GM19372 (cell line): Measurements from ENCODE around the gene DRICH1.
"Not testable (repeated sequence)": the region's sequence is repeated elsewhere in the genome, so short reads cannot be mapped to it uniquely, and the experiment has no call there.

Source experiments
- ATAC-seq: cut with Tn5 transposase; IDR thresholded peaks from one replicate; pipeline ENCODE4 v1.9.1; 2021; ENCODE audit warnings: mild to moderate bottlenecking, low read depth, moderate library complexity; ENCODE audit not compliant: unreplicated experiment

Gene DRICH1, protein sequence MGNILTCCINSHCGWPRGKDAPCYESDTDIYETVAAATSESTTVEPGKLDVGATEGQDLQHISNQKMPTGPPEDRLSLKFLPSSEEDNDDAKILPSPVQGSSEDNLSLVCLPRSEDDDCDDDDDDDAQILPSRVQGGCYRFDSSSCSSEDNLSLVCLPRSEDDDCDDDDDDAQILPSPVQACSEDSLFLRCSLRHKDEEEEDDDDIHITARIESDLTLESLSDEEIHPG

GRCh38 chr22:23632178-23632577, at the start of gene DRICH1:
TSS of gene DRICH1 (minus strand) at chr22:23632321. CDS start at chr22:23632023, 298 bp downstream.
- ATAC-seq = no peak

GRCh38 chr22:23681026-23681809, 49.1 kb upstream of the DRICH1 start:
- ATAC-seq = no peak

- no peak for ATAC-seq
Observed at GRCh38 chr22:23678133-23678532, 46.0 kb upstream of the DRICH1 start.

GRCh38 chr22:23677701-23677995, 45.5 kb upstream of the DRICH1 start:
- no peak for ATAC-seq

DNA sequence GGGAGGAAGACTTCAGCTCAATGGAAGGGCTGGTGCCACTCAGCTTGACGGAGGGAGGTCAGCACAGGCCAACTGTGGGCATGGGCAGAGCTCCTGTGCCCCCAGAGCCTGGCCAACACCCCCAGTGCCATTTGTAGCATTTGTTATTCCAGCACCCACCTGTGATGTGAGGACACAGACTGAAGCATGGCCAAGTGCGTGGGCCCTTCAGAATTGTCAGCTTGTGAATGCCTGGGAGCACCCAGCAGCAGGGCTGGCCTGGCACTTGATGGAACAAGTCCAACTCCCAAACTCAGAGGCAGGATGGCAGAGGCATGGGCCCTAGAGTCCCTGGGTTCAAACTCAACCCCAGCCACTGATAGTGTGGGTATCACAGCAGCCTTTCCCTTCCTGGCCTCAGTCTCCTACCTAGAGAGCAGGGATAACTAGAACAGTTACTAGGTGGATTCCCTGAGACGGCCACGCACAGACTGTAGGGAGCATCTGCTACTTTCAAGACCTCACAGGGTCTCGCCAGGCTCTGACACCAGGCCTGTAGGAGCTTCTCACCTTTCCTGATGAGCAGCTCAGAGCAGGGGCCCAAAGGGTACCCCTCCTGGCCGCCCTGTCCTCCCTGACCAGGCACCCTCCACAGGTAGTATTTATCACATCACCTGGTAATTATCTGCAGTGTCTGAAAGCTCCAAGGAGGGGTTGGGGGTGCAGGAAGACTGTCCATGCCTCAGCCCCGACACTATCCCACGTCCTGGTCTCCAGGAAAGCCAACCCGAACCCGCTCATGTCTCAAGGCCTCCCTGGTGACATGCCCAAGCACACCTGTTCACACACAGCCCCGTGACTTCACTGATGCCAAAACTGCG, 45.0 kb upstream of the DRICH1 start:
- not testable (repeated sequence) for ATAC-seq

- no peak for ATAC-seq
Observed at GRCh38 chr22:23675502-23676415, 43.6 kb upstream of the DRICH1 start.

DNA sequence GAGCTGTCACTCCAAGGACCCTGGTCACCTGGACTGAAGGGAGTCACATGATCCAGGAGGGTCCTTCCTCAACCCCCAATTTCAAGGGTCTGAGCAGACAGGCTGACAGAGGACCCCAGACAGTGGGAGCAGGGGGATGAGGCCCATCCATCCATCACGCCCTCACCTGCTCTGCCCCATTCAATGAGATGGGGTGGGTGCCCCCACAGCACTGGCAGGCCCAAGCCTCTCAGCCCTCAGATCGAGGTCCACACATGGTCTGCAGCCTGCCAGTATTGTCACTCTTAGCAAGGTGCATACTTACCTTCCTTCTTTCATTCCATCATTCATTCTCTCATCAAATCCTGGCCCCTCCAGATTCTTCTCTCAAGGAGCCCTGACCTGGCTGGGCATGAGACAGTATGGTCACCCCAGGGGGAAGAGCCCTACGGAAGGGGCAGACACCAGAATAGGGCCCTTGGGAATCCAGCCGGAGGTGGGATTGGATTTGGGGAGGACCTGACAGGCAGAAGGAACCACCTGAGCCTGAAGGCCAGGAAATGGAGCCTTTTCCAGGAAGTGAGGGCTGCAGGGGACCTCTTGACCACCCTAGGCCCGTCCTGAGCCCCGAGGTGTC, 42.9 kb upstream of the DRICH1 start:
- ATAC-seq = not testable (repeated sequence)

GRCh38 chr22:23673826-23674690, 41.9 kb upstream of the DRICH1 start:
- ATAC-seq = no peak

DNA sequence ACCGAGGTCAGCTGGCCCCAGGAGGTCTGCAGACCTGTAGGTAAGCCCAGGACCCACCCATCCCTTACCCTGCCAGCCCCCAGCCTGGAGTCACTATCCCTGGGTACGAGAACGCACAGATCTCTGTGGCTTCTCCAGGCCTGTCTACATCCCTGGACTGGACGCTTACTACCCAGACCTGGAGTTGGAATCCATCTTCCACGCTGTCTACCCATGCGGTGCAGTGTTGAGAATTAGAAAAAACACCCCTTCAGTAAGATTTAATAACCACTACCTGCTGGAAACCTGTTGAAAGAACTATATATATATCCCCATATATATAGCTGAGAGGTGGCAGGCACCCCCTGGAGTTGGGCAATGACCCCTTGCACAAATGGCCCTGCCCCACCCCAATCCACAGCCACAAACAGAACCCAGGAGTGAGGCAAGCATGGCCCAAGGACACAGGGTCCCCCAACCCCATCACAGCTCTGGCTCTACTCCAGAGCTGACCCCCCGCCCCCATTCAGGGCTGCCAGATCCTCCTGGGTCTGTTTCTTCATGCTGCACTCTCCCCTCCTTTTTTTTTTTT, 41.0 kb upstream of the DRICH1 start:
- ATAC-seq = no peak

- not testable (repeated sequence) for ATAC-seq
Observed at GRCh38 chr22:23672307-23673049, 40.4 kb upstream of the DRICH1 start.

DNA sequence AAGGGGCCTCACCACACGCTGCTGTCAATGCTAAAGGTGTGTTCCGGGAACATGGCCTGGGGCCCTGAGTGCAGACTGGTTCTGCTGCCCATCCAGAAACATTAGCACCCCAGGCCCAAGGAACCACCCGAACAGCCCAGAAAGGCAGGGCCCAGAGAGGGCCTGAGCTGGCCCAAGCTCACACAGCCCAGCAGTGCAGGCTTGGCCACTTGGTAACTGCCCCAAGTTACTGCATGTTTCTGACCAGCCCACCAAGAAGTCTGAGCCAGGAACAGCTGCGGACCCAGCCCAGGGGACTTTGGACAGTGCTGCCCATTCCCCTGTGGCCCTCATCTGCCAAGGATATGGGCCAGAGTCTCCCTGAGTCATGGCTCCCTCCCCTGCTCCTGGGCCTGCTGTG, 39.3 kb upstream of the DRICH1 start:
- ATAC-seq = not testable (repeated sequence)

DNA sequence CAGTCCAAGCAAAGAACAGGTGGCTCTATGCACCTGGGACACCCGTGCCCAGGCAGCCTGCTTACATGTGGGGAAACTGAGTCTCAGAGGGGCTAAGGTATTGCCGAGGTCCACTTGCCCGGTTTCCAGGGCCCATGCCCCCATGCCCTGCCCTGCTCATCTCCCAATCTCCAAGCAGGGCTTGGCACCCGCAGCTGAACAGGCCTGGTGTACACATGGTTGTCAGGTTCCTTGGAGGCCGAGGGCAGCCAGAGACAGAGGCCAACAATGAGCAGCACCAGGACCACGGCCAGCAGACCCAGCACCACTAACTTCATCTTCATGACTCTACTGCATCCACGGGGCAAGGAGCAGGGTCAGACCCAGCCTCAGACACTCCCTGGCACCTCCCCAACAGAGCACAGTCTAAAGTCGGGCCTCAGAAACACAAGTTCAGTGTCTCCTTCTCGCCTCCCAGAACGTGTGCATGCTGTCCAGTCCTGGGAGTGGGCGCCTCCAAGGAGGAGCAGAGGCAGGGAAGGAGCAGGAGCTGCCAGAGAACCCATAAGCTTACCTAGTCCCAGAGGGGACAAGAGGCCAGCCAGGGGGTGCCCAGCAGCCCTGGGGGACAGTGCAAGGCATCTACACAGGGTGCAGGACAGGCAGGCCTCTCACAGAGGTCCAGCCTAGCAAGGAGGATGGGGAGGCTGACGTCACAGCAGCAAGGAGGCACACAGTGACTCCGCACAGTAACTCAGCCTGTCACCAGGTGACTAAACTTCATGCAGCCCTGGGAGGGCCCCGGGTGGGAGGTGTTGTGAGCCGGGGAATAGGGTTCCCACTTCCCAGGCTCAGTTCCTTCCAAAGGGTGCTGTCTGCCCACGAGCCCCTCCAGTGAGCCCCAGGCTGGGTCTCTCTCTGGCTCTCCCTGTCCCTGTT, 38.5 kb upstream of the DRICH1 start:
- ATAC-seq = no peak

DNA sequence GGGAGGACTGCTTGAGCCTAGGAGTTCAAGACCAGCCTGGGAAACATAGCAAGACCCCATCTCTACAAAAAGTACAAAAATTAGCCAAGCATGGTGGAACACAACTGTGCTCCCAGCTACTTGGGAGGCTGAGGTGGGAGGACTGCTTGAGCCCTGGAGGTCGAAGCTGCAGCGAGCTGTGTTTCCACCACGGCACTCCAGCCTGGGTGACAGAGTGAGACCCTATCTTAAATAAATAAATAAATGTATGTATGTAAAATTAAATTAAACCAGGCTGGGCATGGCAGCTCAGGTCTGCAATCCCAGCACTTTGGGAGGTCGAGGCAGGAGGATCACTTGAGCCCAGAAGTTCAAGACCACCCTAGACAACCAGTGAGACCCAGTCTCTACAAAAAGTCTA, 28.3 kb upstream of the DRICH1 start:
- ATAC-seq = not testable (repeated sequence)

- ATAC-seq = no peak
Observed at GRCh38 chr22:23657727-23658126, 25.6 kb upstream of the DRICH1 start.

DNA sequence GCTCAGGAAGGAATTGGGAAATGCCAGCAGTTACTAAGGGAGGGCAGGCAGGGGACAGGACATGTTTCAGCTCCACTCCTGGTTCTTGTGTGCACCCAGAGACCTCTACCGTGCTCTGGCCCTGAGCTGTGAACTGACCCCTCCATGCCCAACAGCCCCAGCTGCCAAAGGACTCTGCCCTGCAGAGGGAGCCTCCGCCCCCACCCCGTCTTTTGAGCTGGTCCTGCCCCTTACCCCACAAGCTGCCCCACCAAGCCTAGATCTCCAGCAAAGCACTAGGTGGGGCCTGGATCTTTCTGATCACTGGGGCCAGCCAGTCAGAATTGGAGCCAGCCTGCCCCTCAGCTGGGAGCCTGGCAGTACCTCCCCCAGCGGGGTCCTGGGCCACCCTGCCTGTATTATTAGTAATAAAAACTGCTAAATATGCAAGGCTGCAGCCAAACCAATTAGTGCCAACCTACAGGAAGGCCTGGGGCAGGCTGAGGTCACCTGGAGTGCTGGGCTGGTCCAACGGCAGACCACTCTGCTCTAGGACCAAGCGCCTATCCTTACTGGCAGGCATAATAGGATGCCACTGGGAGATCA, 23.9 kb upstream of the DRICH1 start:
- no peak for ATAC-seq

GRCh38 chr22:23652711-23653110, 20.6 kb upstream of the DRICH1 start:
- no peak for ATAC-seq
